22Rv1 (cell line): ENCODE data around the gene PCDH15.

Experiments used
- H3K27ac ChIP-seq: fragments of 450-650 bp; 2 replicates; pipeline ENCODE4 v1.5.1; 2017
- CTCF ChIP-seq: fragments of 450-650 bp; IDR thresholded peaks from 2 replicates; pipeline ENCODE4 v1.5.1; 2017; ENCODE audit warnings: mild to moderate bottlenecking
- ZFX ChIP-seq: fragments of 450-650 bp; IDR thresholded peaks from 2 replicates; pipeline ENCODE4 v1.6.1; 2017; ENCODE audit warnings: antibody characterized with exemption, borderline replicate concordance

The PCDH15 gene

GRCh38 chr10:54282012-54282411 is 519.0 kb downstream of the PCDH15 start:
- no peak for TF ChIP-seq CTCF
- TF ChIP-seq ZFX = no peak
- H3K27ac ChIP-seq = no peak overlapping the region

GRCh38 chr10:54266395-54266794 is 534.6 kb downstream of the PCDH15 start:
- no peak overlapping the region for H3K27ac ChIP-seq
- no peak for TF ChIP-seq CTCF
- no peak for TF ChIP-seq ZFX

- no peak overlapping the region for H3K27ac ChIP-seq
- TF ChIP-seq ZFX = no peak
- TF ChIP-seq CTCF = no peak
Measured at GRCh38 chr10:54262726-54263125, 538.3 kb downstream of the PCDH15 start.

GRCh38 chr10:54259104-54259503 is 541.9 kb downstream of the PCDH15 start:
- no peak for TF ChIP-seq CTCF
- no peak for TF ChIP-seq ZFX

GRCh38 chr10:54234832-54235231 is 566.2 kb downstream of the PCDH15 start:
- H3K27ac ChIP-seq = no peak overlapping the region
- TF ChIP-seq ZFX = no peak
- no peak for TF ChIP-seq CTCF

More at GRCh38 chr10:54259104-54259503, 541.9 kb downstream of the PCDH15 start:
- no peak overlapping the region for H3K27ac ChIP-seq

GRCh38 chr10:54203401-54203800 is 597.6 kb downstream of the PCDH15 start:
- H3K27ac ChIP-seq = no peak overlapping the region
- TF ChIP-seq ZFX (no peak), CTCF (no peak)

- TF ChIP-seq ZFX (no peak), CTCF (no peak)
- H3K27ac ChIP-seq = no peak overlapping the region
Measured at GRCh38 chr10:54198051-54198450, 603.0 kb downstream of the PCDH15 start.
